Astrocyte (in vitro differentiated cells and primary cell): ENCODE results near the gene CAMK2N1. TPM values are rescaled to one million over a fixed set of nuclear protein-coding genes. Genes with fewer than 3 reads are reported as not detected.

Experiments
- DNase-seq: peaks from one replicate; pipeline ENCODE4 v3.0.0-alpha.2; 2010; ENCODE audit warnings: low read depth
- FAIRE-seq: peaks from 2 replicates; lab custom pipeline; 2011; peaks lifted over from hg19 to GRCh38; lab: Jason Lieb, UNC
- H2AFZ ChIP-seq: 2 replicates; pipeline ENCODE4 v1.6.0; 2012; ENCODE audit warnings: low read depth, low read length, inconsistent platforms
- H3K27ac ChIP-seq: 2 replicates; pipeline ENCODE4 v1.5.1; 2011; ENCODE audit warnings: low read depth, low read length, inconsistent platforms
- H3K27me3 ChIP-seq: 2 replicates; pipeline ENCODE4 v1.6.0; 2011; ENCODE audit warnings: low read length, inconsistent platforms; ENCODE audit not compliant: insufficient read depth
- H3K36me3 ChIP-seq: 2 replicates; pipeline ENCODE4 v1.5.1; 2011; ENCODE audit warnings: low read length, inconsistent platforms; ENCODE audit not compliant: insufficient read depth
- H3K4me1 ChIP-seq: 2 replicates; pipeline ENCODE4 v1.5.1; 2011; ENCODE audit warnings: low read length, inconsistent platforms; ENCODE audit not compliant: insufficient read depth
- H3K4me2 ChIP-seq: 2 replicates; pipeline ENCODE4 v1.6.0; 2012; ENCODE audit warnings: low read length, inconsistent platforms
- H3K4me3 ChIP-seq: 2 replicates; pipeline ENCODE4 v1.5.1; 2011; ENCODE audit warnings: low read depth, mild to moderate bottlenecking, low read length, inconsistent platforms; ENCODE audit not compliant: insufficient read depth
- H3K79me2 ChIP-seq: 2 replicates; pipeline ENCODE4 v1.6.0; 2012; ENCODE audit warnings: mild to moderate bottlenecking, low read length, inconsistent platforms; ENCODE audit not compliant: insufficient read depth
- H3K9ac ChIP-seq: 2 replicates; pipeline ENCODE4 v1.6.0; 2012; ENCODE audit warnings: mild to moderate bottlenecking, low read length, inconsistent platforms
- H3K9me3 ChIP-seq: 2 replicates; pipeline ENCODE4 v1.5.1; 2012; ENCODE audit warnings: low read depth, mild to moderate bottlenecking, low read length, inconsistent platforms; ENCODE audit not compliant: insufficient read depth
- H4K20me1 ChIP-seq: 2 replicates; pipeline ENCODE4 v1.6.0; 2012; ENCODE audit warnings: low read length, inconsistent platforms; ENCODE audit not compliant: insufficient read depth
- H3K27ac Mint-ChIP-seq: one replicate; pipeline ENCODE4 v1.8.0; 2021; ENCODE audit warnings: mild to moderate bottlenecking, mixed read lengths; ENCODE audit not compliant: unreplicated experiment
- H3K27me3 Mint-ChIP-seq: one replicate; pipeline ENCODE4 v1.8.0; 2021; ENCODE audit warnings: low read depth, mixed read lengths; ENCODE audit not compliant: unreplicated experiment
- H3K36me3 Mint-ChIP-seq: one replicate; pipeline ENCODE4 v1.8.0; 2021; ENCODE audit warnings: low read depth, mixed read lengths; ENCODE audit not compliant: unreplicated experiment
- H3K4me1 Mint-ChIP-seq: one replicate; pipeline ENCODE4 v1.8.0; 2021; ENCODE audit warnings: low read depth, mixed read lengths; ENCODE audit not compliant: unreplicated experiment
- H3K4me3 Mint-ChIP-seq: one replicate; pipeline ENCODE4 v1.8.0; 2021; ENCODE audit warnings: mild to moderate bottlenecking, moderate library complexity, mixed read lengths; ENCODE audit not compliant: unreplicated experiment
- H3K9me3 Mint-ChIP-seq: one replicate; pipeline ENCODE4 v1.8.0; 2021; ENCODE audit warnings: mild to moderate bottlenecking, mixed read lengths; ENCODE audit not compliant: unreplicated experiment
- EZH2 ChIP-seq: IDR thresholded peaks from 2 replicates; pipeline ENCODE4 v1.6.1; 2012; ENCODE audit warnings: mild to moderate bottlenecking, low read length, inconsistent platforms; ENCODE audit not compliant: insufficient read depth
- total RNA-seq: library from RNA; stranded (reverse); gene quantifications from 2 replicates; pipeline ENCODE4 v1.2.1, GENCODE V29; 2021
- TF ChIP-seq, protein P1 (sequence below): IDR thresholded peaks from 2 replicates; pipeline ENCODE4 v1.5.1; 2011; ENCODE audit warnings: low read depth, mild to moderate bottlenecking, inconsistent platforms, low read length, moderate library complexity; ENCODE audit not compliant: insufficient read depth

CAMK2N1 gene
- total RNA-seq, 1 donor from 2014 or later, result 18.9 TPM

DNA sequence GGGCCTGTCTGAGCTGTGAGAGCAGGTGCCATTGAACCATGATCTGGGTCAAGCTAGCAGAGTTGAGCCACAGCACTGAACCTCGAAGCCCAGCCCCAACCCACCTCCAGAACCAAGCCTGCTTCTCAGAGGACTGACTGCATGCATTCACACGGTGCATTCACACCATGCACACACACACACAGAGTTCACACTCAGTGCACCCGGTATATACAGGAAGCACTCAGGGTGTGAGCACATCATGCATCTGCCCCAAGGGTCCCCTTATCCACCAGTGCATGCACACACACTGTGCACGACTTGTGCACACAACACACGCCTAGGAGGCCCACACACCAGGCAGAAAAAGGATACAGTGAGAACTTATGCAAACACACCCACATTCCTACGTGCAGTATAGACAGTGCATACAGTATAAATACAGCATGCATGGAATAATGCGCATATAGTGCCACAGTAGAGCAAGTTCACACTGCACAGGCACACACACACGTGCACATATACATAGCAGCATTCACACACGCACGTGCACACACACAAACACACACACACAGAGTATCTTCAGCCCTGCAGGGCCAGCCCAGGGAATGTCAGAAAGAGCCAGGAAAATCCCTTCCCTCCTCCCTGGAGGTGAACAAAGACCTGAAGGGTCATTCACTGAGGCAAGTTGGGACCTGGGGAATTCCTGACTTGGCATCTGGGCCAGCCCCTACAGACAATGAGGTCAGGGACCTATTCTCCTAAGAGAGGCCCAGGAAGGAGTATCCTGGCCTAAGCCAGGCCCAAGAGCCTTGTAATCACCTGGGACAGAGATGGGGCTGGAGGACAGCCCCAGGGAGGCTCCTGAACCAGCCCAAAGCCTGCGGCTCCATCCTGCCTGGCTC is 42.1 kb downstream of the CAMK2N1 start:
- FAIRE-seq, result no peak
- no peaks in the 10 kb centered on the region for H3K36me3 ChIP-seq

DNA sequence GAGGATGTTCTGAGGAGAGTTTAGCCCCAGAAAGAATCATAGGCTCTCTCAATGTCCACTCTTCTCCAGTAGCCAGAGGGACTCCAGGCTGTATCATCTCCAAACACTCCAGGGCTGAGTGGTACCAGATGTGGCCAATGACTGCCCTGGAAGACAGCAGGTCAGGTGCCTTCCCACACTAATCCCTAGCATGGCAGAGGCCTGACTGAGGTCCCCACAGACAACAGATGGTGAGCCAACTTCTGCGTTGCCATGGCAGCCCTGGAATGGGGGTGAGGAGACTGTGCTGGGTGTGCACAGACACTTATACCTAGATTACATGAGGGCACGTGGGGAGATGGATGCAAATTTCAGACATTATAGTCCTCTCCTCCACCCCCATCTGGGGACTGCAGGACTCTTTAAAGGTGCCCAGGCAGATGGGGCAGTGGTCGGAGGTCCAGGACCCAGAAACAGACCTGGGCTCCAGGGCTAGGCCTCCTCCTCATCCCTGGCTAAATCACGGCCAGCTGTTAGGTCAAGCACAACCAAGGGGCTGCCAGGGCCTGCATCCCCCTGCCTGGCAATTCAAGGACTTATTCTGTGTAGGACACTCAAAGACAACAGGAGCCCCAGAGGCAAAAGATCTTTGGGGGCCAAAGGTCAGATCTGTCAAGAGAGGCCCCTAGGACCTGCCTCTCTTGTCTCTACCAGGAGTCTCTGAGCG is 42.9 kb downstream of the CAMK2N1 start:
- Mint-ChIP-seq H3K27me3 (peaks cover 22% of the 10 kb centered on the region), H3K36me3 (no peaks in the 10 kb centered on the region)
- FAIRE-seq, result no peak

More for the DNA sequence above, 42.1 kb downstream of the CAMK2N1 start:
- H3K9ac ChIP-seq, result no peak overlapping the region
- no peaks in the 10 kb centered on the region for H3K4me1 Mint-ChIP-seq
- no peaks in the 10 kb centered on the region for H3K79me2 ChIP-seq
- no peaks in the 10 kb centered on the region for H3K4me1 ChIP-seq
- no peak overlapping the region for H3K27ac ChIP-seq
- no peak overlapping the region for H3K4me2 ChIP-seq
- H3K36me3 Mint-ChIP-seq, result no peaks in the 10 kb centered on the region
- no peak overlapping the region for H2AFZ ChIP-seq
- TF ChIP-seq EZH2, result no peak
- TF ChIP-seq, protein P1, sequence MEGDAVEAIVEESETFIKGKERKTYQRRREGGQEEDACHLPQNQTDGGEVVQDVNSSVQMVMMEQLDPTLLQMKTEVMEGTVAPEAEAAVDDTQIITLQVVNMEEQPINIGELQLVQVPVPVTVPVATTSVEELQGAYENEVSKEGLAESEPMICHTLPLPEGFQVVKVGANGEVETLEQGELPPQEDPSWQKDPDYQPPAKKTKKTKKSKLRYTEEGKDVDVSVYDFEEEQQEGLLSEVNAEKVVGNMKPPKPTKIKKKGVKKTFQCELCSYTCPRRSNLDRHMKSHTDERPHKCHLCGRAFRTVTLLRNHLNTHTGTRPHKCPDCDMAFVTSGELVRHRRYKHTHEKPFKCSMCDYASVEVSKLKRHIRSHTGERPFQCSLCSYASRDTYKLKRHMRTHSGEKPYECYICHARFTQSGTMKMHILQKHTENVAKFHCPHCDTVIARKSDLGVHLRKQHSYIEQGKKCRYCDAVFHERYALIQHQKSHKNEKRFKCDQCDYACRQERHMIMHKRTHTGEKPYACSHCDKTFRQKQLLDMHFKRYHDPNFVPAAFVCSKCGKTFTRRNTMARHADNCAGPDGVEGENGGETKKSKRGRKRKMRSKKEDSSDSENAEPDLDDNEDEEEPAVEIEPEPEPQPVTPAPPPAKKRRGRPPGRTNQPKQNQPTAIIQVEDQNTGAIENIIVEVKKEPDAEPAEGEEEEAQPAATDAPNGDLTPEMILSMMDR, result no peak
- DNase-seq, result no peak
- H3K4me3 Mint-ChIP-seq, result no peak overlapping the region
- H3K27ac Mint-ChIP-seq, result no peak overlapping the region
- H3K4me3 ChIP-seq, result no peak overlapping the region
- no peaks in the 10 kb centered on the region for H3K9me3 ChIP-seq
- H4K20me1 ChIP-seq, result no peaks in the 10 kb centered on the region
- peaks cover 4% of the 10 kb centered on the region for H3K9me3 Mint-ChIP-seq
- peaks cover 14% of the 10 kb centered on the region for H3K27me3 Mint-ChIP-seq
- peaks cover 8% of the 10 kb centered on the region for H3K27me3 ChIP-seq

More for the DNA sequence above, 42.9 kb downstream of the CAMK2N1 start:
- no peak overlapping the region for H3K27ac ChIP-seq
- H2AFZ ChIP-seq, result no peak overlapping the region
- no peak for DNase-seq
- peaks cover 5% of the 10 kb centered on the region for H3K27me3 ChIP-seq
- Mint-ChIP-seq H3K27ac (no peak overlapping the region), H3K9me3 (peaks cover 4% of the 10 kb centered on the region), H3K4me1 (no peaks in the 10 kb centered on the region), H3K4me3 (no peak overlapping the region)
- H3K9me3 ChIP-seq, result no peaks in the 10 kb centered on the region
- no peak overlapping the region for H3K4me3 ChIP-seq
- no peak overlapping the region for H3K4me2 ChIP-seq
- H3K9ac ChIP-seq, result no peak overlapping the region
- no peaks in the 10 kb centered on the region for H4K20me1 ChIP-seq
- no peaks in the 10 kb centered on the region for H3K79me2 ChIP-seq
- no peaks in the 10 kb centered on the region for H3K4me1 ChIP-seq
- H3K36me3 ChIP-seq, result no peaks in the 10 kb centered on the region
- TF ChIP-seq, protein P1, result no peak
- TF ChIP-seq EZH2, result no peak
